ENCODE measurements around the gene B3GAT1. TPM values are rescaled to one million over a fixed set of nuclear protein-coding genes. Genes with fewer than 3 reads are reported as not detected.
A peak's percentile ranks its signal among the peaks of the same experiment; 100 is the strongest.

Gene B3GAT1
- total RNA-seq, 3 donors from 2014 or later (not counting 1 experiment from before 2014, with no cell fraction given), result 41.3 to 78.4 (median 65.1) TPM

GRCh38 chr11:134438542-134439537, 26.8 kb upstream of the B3GAT1 start:
- Histone ChIP-seq H3K27me3 (ENCODE audit: control insufficient read depth, insufficient read depth, low read length) (no peaks in the 10 kb centered on the region), H3K36me3 (ENCODE audit: control insufficient read depth, insufficient read depth, low read length) (no peaks in the 10 kb centered on the region), H3K27ac (ENCODE audit: low read length) (no peak overlapping the region), H3K4me3 (ENCODE audit: low read length) (no peak overlapping the region), H3K9me3 (ENCODE audit: control insufficient read depth, insufficient read depth, low read length) (no peaks in the 10 kb centered on the region), H3K4me1 (ENCODE audit: control insufficient read depth, insufficient read depth, low read length) (no peaks in the 10 kb centered on the region)
- H3K4me3 Mint-ChIP-seq, result no peak overlapping the region
- H3K27ac Mint-ChIP-seq, result no peak overlapping the region
- 75% methylated on average over 21 of the region's 21 CpGs for WGBS (ENCODE audit: insufficient coverage)
- no peaks in the 10 kb centered on the region for H3K27me3 Mint-ChIP-seq (ENCODE audit: low read depth in 2 of 2)
- peaks cover 4 to 9% of the 10 kb centered on the region in 2 donors for H3K4me1 Mint-ChIP-seq
- DNase-seq (no peak), ATAC-seq (no peak)
- TF ChIP-seq CTCF (IDR thresholded peaks at IDR 0.05), result no peak
- intact Hi-C loops (cut with micrococcal nuclease), result no loop called here
- no peaks in the 10 kb centered on the region for H3K36me3 Mint-ChIP-seq
- peaks cover 0 to 2% of the 10 kb centered on the region in 2 donors for H3K9me3 Mint-ChIP-seq

- DNase-seq (no peak), ATAC-seq (no peak)
- Mint-ChIP-seq H3K27ac (no peak overlapping the region), H3K9me3 (peaks cover 0 to 2% of the 10 kb centered on the region in 2 donors), H3K4me3 (no peak overlapping the region), H3K36me3 (no peaks in the 10 kb centered on the region), H3K27me3 (ENCODE audit: low read depth in 2 of 2) (no peaks in the 10 kb centered on the region), H3K4me1 (peaks cover 0 to 9% of the 10 kb centered on the region in 2 donors)
- Histone ChIP-seq H3K27ac (ENCODE audit: low read length) (no peak overlapping the region), H3K9me3 (ENCODE audit: control insufficient read depth, insufficient read depth, low read length) (no peaks in the 10 kb centered on the region), H3K36me3 (ENCODE audit: control insufficient read depth, insufficient read depth, low read length) (no peaks in the 10 kb centered on the region), H3K27me3 (ENCODE audit: control insufficient read depth, insufficient read depth, low read length) (no peaks in the 10 kb centered on the region), H3K4me3 (ENCODE audit: low read length) (no peak overlapping the region), H3K4me1 (ENCODE audit: control insufficient read depth, insufficient read depth, low read length) (no peaks in the 10 kb centered on the region)
- TF ChIP-seq CTCF (IDR thresholded peaks at IDR 0.05), result no peak
- intact Hi-C loops (cut with micrococcal nuclease), result no loop called here
- 68% methylated on average over 9 of the region's 9 CpGs for WGBS (ENCODE audit: insufficient coverage)
Measured at GRCh38 chr11:134437821-134438220, 25.8 kb upstream of the B3GAT1 start.

DNA sequence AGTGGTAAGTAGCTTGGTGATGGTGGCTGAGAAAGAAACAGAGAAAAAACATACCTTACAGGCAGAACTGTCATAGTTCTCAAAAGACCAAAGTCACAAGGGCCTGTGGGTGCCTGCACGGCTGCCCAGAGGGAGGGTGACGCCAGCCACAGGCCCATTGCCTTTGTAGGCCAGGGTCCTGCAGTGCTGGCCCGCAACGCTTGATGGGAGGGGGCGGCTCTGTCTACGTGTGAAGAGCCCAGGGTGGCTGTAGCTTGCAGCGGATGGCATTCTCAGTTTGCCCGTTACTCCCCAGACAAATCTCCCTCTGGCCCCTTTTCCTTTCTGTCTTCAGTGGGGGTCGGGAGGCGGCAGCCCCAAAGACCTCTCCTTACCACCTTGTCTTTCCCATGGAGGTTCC, 24.7 kb upstream of the B3GAT1 start:
- intact Hi-C loops (cut with micrococcal nuclease), result no loop called here
- no peak overlapping the region for H3K27ac ChIP-seq (ENCODE audit: low read length)
- H3K4me1 ChIP-seq (ENCODE audit: control insufficient read depth, insufficient read depth, low read length), result no peaks in the 10 kb centered on the region
- no peak overlapping the region for H3K4me3 Mint-ChIP-seq
- no peak overlapping the region for H3K4me3 ChIP-seq (ENCODE audit: low read length)
- H3K27me3 Mint-ChIP-seq (ENCODE audit: low read depth in 2 of 2), result no peaks in the 10 kb centered on the region
- H3K27ac Mint-ChIP-seq, result peak overlapping the region in 1 of 2 donors; percentile 5
- H3K9me3 ChIP-seq (ENCODE audit: control insufficient read depth, insufficient read depth, low read length), result no peaks in the 10 kb centered on the region
- peaks cover 0 to 2% of the 10 kb centered on the region in 2 donors for H3K9me3 Mint-ChIP-seq
- H3K4me1 Mint-ChIP-seq, result peaks cover 0 to 9% of the 10 kb centered on the region in 2 donors
- H3K36me3 Mint-ChIP-seq, result no peaks in the 10 kb centered on the region
- no peaks in the 10 kb centered on the region for H3K36me3 ChIP-seq (ENCODE audit: control insufficient read depth, insufficient read depth, low read length)
- WGBS (ENCODE audit: insufficient coverage), result 93% methylated on average over 10 of the region's 10 CpGs
- no peak for TF ChIP-seq CTCF (IDR thresholded peaks at IDR 0.05)
- no peaks in the 10 kb centered on the region for H3K27me3 ChIP-seq (ENCODE audit: control insufficient read depth, insufficient read depth, low read length)
- ATAC-seq (no peak), DNase-seq (no peak)

All from natural killer cell (primary cell).